GM13976 (cell line): ENCODE results near the gene NCCRP1.
A peak's percentile ranks its signal among the peaks of the same experiment; 100 is the strongest.

ENCODE experiments used
- DNase-seq: peaks from one replicate; pipeline ENCODE4 v3.0.0; 2012; ENCODE audit warnings: low spot score
- CTCF ChIP-seq: IDR thresholded peaks from 2 replicates; pipeline ENCODE4 v1.5.1; 2012; ENCODE audit warnings: borderline replicate concordance, mild to moderate bottlenecking; ENCODE audit not compliant: insufficient read depth; ENCODE audit errors: extremely low read depth, missing control alignments, control extremely low read depth
- in situ Hi-C: fragments of 300-500 bp; cut with MboI; formaldehyde crosslinking; loops from one replicate; pipeline ENCODE4 v1.12.0; 2022; ENCODE audit warnings: low sequenced_read_pairs, mixed read lengths, inconsistent platforms; ENCODE audit not compliant: unreplicated experiment

NCCRP1 gene

GRCh38 chr19:39224910-39225309, 28.1 kb downstream of the NCCRP1 start:
- in situ Hi-C loops = no loop called here
- no peak for DNase-seq
- TF ChIP-seq CTCF = no peak

- in situ Hi-C loops = no loop called here
- no peak for DNase-seq
- no peak for TF ChIP-seq CTCF
Measured at GRCh38 chr19:39230096-39230764, 33.5 kb downstream of the NCCRP1 start.

GRCh38 chr19:39232708-39233107, 35.9 kb downstream of the NCCRP1 start:
- no peak for DNase-seq
- no peak for TF ChIP-seq CTCF
- in situ Hi-C loops = no loop called here

GRCh38 chr19:39236527-39236926, 39.8 kb downstream of the NCCRP1 start:
- in situ Hi-C loops = no loop called here
- no peak for TF ChIP-seq CTCF
- DNase-seq = no peak

- DNase-seq = peak; percentile 78
- in situ Hi-C loops = no loop called here
- TF ChIP-seq CTCF = no peak
Measured at GRCh38 chr19:39237200-39238184, 40.7 kb downstream of the NCCRP1 start.

GRCh38 chr19:39238209-39238608, 41.4 kb downstream of the NCCRP1 start:
- no peak for DNase-seq
- in situ Hi-C loops = no loop called here
- TF ChIP-seq CTCF = no peak
